ENCODE data around the gene ADK. TPM values are rescaled to one million over a fixed set of nuclear protein-coding genes. Genes with fewer than 3 reads are reported as not detected.

ADK gene
- total and polyA plus RNA-seq, 2 experiments from 2014 or later = 39.9 to 53.0 TPM

GRCh38 chr10:74486659-74487058, 335.6 kb downstream of the ADK start:
- Histone ChIP-seq H4K20me1 (replicated peaks; ENCODE audit: insufficient read depth) (0 out of 2 replicates have a peak, but pooled peaks cover 3% of the 10 kb centered on the region), H3K4me2 (no peak overlapping the region), H3K4me1 (ENCODE audit: insufficient read depth) (no peaks in the 10 kb centered on the region), H3K4me3 (no peak overlapping the region), H2AFZ (no peak overlapping the region), H3K79me2 (replicated peaks; ENCODE audit: insufficient read depth) (no peaks in the 10 kb centered on the region), H3K27ac (ENCODE audit: low read depth) (no peak overlapping the region), H3F3A (replicated peaks; ENCODE audit: low read depth) (no peaks in the 10 kb centered on the region), H3K36me3 (ENCODE audit: insufficient read depth) (no peaks in the 10 kb centered on the region), H3K27me3 (ENCODE audit: insufficient read depth) (no peaks in the 10 kb centered on the region), H3K9me2 (ENCODE audit: insufficient read depth) (no peaks in the 10 kb centered on the region)
- Mint-ChIP-seq H3K36me3 (ENCODE audit: low read depth) (peaks cover 14% of the 10 kb centered on the region), H3K27me3 (ENCODE audit: insufficient read depth, low read depth, poor library complexity) (no peaks in the 10 kb centered on the region), H3K9me3 (peaks cover 5% of the 10 kb centered on the region; the same call in 2 of the 3 replicates), H3K27ac (no peak overlapping the region), H3K4me3 (no peak overlapping the region), H3K4me1 (no peaks in the 10 kb centered on the region)
- no peak for ATAC-seq
- DNase-seq (ENCODE audit: low spot score) = no peak
- no peak for TF ChIP-seq EZH2 (IDR thresholded peaks at IDR 0.05; ENCODE audit: low read depth, unreplicated experiment)
- no peak for TF ChIP-seq ZNF462 (CRISPR knock-in tag; IDR thresholded peaks at IDR 0.05)
- no peak for TF ChIP-seq POLR2AphosphoS5 (IDR thresholded peaks at IDR 0.05; ENCODE audit: low read depth)
- TF ChIP-seq ETS1 (IDR thresholded peaks at IDR 0.05) = no peak
- no peak for TF ChIP-seq ZNF114 (CRISPR knock-in tag; IDR thresholded peaks at IDR 0.05)
- no peak for TF ChIP-seq EZH2phosphoT487 (IDR thresholded peaks at IDR 0.05; ENCODE audit: unreplicated experiment)
- TF ChIP-seq ZNF331 (CRISPR knock-in tag; IDR thresholded peaks at IDR 0.05; ENCODE audit: low read depth) = no peak
- no peak for TF ChIP-seq NANOG (IDR thresholded peaks at IDR 0.05; ENCODE audit: borderline replicate concordance)
- TF ChIP-seq STAT1 (IDR thresholded peaks at IDR 0.05; ENCODE audit: unreplicated experiment) = no peak
- no peak for TF ChIP-seq JUNB (IDR thresholded peaks at IDR 0.05; ENCODE audit: unreplicated experiment)
- TF ChIP-seq CREB1 (CRISPR knock-in tag; IDR thresholded peaks at IDR 0.05; ENCODE audit: low read depth) = no peak
- TF ChIP-seq REST (IDR thresholded peaks at IDR 0.05; ENCODE audit: unreplicated experiment) = no peak
- no peak for TF ChIP-seq CTCF (conservative IDR thresholded peaks at IDR 0.05; ENCODE audit: low read depth in 2 of 2)
